ENCODE measurements around the gene CREBBP. TPM values are rescaled to one million over a fixed set of nuclear protein-coding genes. Genes with fewer than 3 reads are reported as not detected.

Gene CREBBP
- total RNA-seq, 1 donor from 2014 or later: 11.3 TPM

GRCh38 chr16:3825103-3825502 lies 55.4 kb downstream of the CREBBP start:
- no peak for DNase-seq (ENCODE audit: low read depth)
- TF ChIP-seq CTCF (conservative IDR thresholded peaks at IDR 0.05; ENCODE audit: low read depth, low read length): no peak
- no peak overlapping the region for H3K4me3 ChIP-seq (ENCODE audit: low read depth, low read length)

- TF ChIP-seq CTCF (conservative IDR thresholded peaks at IDR 0.05; ENCODE audit: low read depth, low read length): no peak
- no peak overlapping the region for H3K4me3 ChIP-seq (ENCODE audit: low read depth, low read length)
- DNase-seq (ENCODE audit: low read depth): no peak
Observed at GRCh38 chr16:3824121-3824795, 56.3 kb downstream of the CREBBP start.

GRCh38 chr16:3823427-3823826 lies 57.1 kb downstream of the CREBBP start:
- H3K4me3 ChIP-seq (ENCODE audit: low read depth, low read length): no peak overlapping the region
- DNase-seq (ENCODE audit: low read depth): no peak
- TF ChIP-seq CTCF (conservative IDR thresholded peaks at IDR 0.05; ENCODE audit: low read depth, low read length): no peak

GRCh38 chr16:3822366-3823045 lies 58.0 kb downstream of the CREBBP start:
- TF ChIP-seq CTCF (conservative IDR thresholded peaks at IDR 0.05; ENCODE audit: low read depth, low read length): no peak
- DNase-seq (ENCODE audit: low read depth): no peak
- no peak overlapping the region for H3K4me3 ChIP-seq (ENCODE audit: low read depth, low read length)

- DNase-seq (ENCODE audit: low read depth): no peak
- TF ChIP-seq CTCF (conservative IDR thresholded peaks at IDR 0.05; ENCODE audit: low read depth, low read length): no peak
- H3K4me3 ChIP-seq (ENCODE audit: low read depth, low read length): no peak overlapping the region
Observed at GRCh38 chr16:3821184-3821583, 59.3 kb downstream of the CREBBP start.

GRCh38 chr16:3819746-3820724 lies 60.5 kb downstream of the CREBBP start:
- no peak for TF ChIP-seq CTCF (conservative IDR thresholded peaks at IDR 0.05; ENCODE audit: low read depth, low read length)

More at GRCh38 chr16:3819746-3820724, 60.5 kb downstream of the CREBBP start:
- peak; percentile 48 for DNase-seq (ENCODE audit: low read depth)
- H3K4me3 ChIP-seq (ENCODE audit: low read depth, low read length): no peak overlapping the region
